ENCODE results near the gene THTPA. TPM values are rescaled to one million over a fixed set of nuclear protein-coding genes. Genes with fewer than 3 reads are reported as not detected.
A peak's percentile ranks its signal among the peaks of the same experiment; 100 is the strongest.

THTPA gene
- total RNA-seq, 1 donor from 2014 or later: 19.3 TPM

GRCh38 chr14:23550812-23551265, 5.2 kb upstream of the THTPA start:
- no peak overlapping the region for H3K27ac Mint-ChIP-seq (ENCODE audit: unreplicated experiment)
- peaks cover 8% of the 10 kb centered on the region for H3K27me3 Mint-ChIP-seq (ENCODE audit: unreplicated experiment)
- peaks cover 4% of the 10 kb centered on the region for H3K9me3 Mint-ChIP-seq (ENCODE audit: unreplicated experiment)
- DNase-seq: no peak
- TF ChIP-seq CTCF (IDR thresholded peaks at IDR 0.05; ENCODE audit: partially characterized antibody, unreplicated experiment): no peak
- H3K36me3 Mint-ChIP-seq (ENCODE audit: unreplicated experiment): no peaks in the 10 kb centered on the region
- no peak overlapping the region for H3K4me3 Mint-ChIP-seq (ENCODE audit: unreplicated experiment)
- peaks cover 2% of the 10 kb centered on the region for H3K4me1 Mint-ChIP-seq (ENCODE audit: low read depth, unreplicated experiment)

DNA sequence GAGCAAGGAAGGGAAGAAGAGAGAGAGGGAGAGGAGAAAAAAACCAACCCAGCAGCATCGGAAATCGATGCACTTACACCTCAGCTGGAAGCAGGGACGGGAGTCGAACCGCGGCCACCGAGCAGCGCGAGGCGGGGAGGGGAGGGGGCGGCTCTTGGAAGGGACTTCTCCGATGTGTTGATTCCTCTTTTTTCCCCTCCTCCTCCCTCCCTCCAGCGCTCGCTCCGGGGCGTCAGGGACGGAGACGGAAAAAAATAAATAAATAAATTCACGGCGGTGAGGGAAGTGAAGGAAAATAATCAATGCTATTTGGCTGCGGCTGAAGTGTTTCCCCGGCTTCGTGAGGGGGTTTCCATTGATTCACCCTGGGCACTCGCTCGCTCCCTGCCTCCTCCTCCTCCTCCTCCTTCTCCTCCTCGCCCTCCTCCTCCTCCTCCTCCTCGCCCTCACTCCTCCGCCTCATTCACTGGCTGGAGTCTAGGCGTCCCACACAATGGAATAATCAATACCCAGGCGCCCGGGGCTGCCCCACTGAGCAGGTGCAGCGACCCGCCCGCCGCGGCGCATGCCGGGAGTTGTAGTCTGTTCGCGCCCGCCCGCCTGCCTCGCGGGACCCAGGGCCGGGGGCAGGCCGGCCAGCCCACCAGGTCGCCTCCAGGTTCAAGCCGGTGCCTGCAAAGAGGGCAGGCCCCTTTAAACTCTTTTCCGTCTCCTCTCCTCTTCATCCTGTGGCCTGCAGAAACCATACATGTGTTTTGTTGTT, 4.6 kb upstream of the THTPA start, which contains the start of gene ZFHX2:
ZFHX2 (minus strand) TSS at position 500 of the 763 bp plus-strand sequence. CDS start 16,440 bp downstream, outside the sequence.
- peaks cover 2% of the 10 kb centered on the region for H3K4me1 Mint-ChIP-seq (ENCODE audit: low read depth, unreplicated experiment)
- H3K27me3 Mint-ChIP-seq (ENCODE audit: unreplicated experiment): peaks cover 9% of the 10 kb centered on the region
- H3K4me3 Mint-ChIP-seq (ENCODE audit: unreplicated experiment): peak within 1 kb of the TSS; percentile 72
- H3K27ac Mint-ChIP-seq (ENCODE audit: unreplicated experiment): peak within 1 kb of the TSS; percentile 75
- H3K9me3 Mint-ChIP-seq (ENCODE audit: unreplicated experiment): peaks cover 2% of the 10 kb centered on the region
- TF ChIP-seq CTCF (IDR thresholded peaks at IDR 0.05; ENCODE audit: partially characterized antibody, unreplicated experiment): no peak
- DNase-seq: peak; percentile 95
- H3K36me3 Mint-ChIP-seq (ENCODE audit: unreplicated experiment): no peaks in the 10 kb centered on the region

DNA sequence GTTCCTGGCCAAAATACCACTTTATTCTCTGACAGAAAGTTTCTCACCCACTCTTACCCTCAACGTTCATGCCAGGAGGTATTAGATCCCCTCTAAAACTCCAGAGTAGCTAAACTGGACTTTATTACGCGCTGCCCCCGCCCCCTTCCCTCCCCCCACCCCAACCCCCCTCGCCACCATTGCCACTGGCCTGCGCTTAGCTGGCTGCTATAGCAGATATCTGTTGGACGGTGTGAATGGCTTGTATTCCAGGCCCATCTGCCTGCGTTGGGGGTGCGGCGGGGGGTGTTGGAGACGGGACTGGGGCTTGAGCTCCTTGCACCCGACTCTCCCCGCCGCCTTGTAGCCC, 564 bp upstream of the THTPA start:
- Mint-ChIP-seq H3K9me3 (ENCODE audit: unreplicated experiment) (peaks cover 7% of the 10 kb centered on the region), H3K36me3 (ENCODE audit: unreplicated experiment) (no peaks in the 10 kb centered on the region), H3K27me3 (ENCODE audit: unreplicated experiment) (peaks cover 14% of the 10 kb centered on the region), H3K4me1 (ENCODE audit: low read depth, unreplicated experiment) (peaks cover 21% of the 10 kb centered on the region), H3K4me3 (ENCODE audit: unreplicated experiment) (peak overlapping the region; percentile 96), H3K27ac (ENCODE audit: unreplicated experiment) (peak overlapping the region; percentile 70)
- DNase-seq: no peak
- no peak for TF ChIP-seq CTCF (IDR thresholded peaks at IDR 0.05; ENCODE audit: partially characterized antibody, unreplicated experiment)

- no peaks in the 10 kb centered on the region for H3K36me3 Mint-ChIP-seq (ENCODE audit: unreplicated experiment)
- peak overlapping the region; percentile 86 for H3K27ac Mint-ChIP-seq (ENCODE audit: unreplicated experiment)
- peaks cover 21% of the 10 kb centered on the region for H3K4me1 Mint-ChIP-seq (ENCODE audit: low read depth, unreplicated experiment)
- DNase-seq: peak; percentile 8
- TF ChIP-seq CTCF (IDR thresholded peaks at IDR 0.05; ENCODE audit: partially characterized antibody, unreplicated experiment): no peak
- peaks cover 8% of the 10 kb centered on the region for H3K9me3 Mint-ChIP-seq (ENCODE audit: unreplicated experiment)
- H3K27me3 Mint-ChIP-seq (ENCODE audit: unreplicated experiment): peaks cover 13% of the 10 kb centered on the region
- peak overlapping the region; percentile 96 for H3K4me3 Mint-ChIP-seq (ENCODE audit: unreplicated experiment)
Measured at GRCh38 chr14:23556700-23557440, 799 bp downstream of the THTPA start.

All from glutamatergic neuron (in vitro differentiated cells).